GM18951 (cell line): ENCODE measurements around the gene NPPC.
"Not testable (repeated sequence)": the region's sequence is repeated elsewhere in the genome, so short reads cannot be mapped to it uniquely, and the experiment has no call there.

Experiments
- POLR2A ChIP-seq: IDR thresholded peaks from 4 replicates; pipeline ENCODE4 v1.6.1; 2011; ENCODE audit warnings: mild to moderate bottlenecking; ENCODE audit not compliant: insufficient read length, insufficient read depth; ENCODE audit errors: extremely low read depth
- in situ Hi-C: fragments of 300-500 bp; cut with MboI; formaldehyde crosslinking; loops from one replicate; pipeline ENCODE4 v1.12.0; 2022; ENCODE audit warnings: low sequenced_read_pairs, mixed read lengths, inconsistent platforms; ENCODE audit not compliant: unreplicated experiment

The NPPC gene

DNA sequence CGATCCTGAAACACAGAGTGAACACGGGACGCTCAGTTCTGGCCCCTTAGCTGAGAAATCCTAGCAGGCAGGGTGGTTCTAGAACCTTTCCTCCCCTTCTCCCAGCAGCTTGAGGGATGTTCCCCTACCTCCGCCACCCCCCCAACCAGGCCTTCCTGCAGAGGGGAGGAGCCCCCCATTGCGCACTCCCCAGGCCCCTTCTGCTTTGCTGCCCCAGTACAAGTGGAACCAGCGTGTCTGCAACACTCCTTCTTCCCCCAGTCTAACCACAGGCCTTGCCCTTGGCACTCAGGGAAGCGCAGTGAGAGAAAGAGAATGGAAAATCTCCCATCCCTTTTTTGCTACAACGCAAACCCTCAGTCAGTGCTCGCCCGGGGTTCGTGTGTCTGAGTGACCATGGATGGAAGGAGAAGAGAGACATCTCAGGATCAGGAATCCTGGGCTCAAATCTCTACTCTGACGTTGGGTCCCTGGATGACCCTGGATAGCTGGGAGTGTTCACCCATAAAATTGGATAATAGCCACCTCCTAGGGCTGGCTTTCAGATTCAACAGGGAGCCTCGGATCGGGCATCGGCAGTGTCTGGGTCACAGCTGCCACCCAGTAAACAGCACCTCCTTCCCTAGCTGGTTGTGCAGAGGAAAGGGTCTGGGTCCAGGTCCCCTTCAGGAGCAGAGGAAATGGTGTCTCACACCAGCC lies 3.7 kb downstream of the NPPC start:
- in situ Hi-C loops = no loop called here
- TF ChIP-seq POLR2A = no peak

- TF ChIP-seq POLR2A = no peak
- in situ Hi-C loops = no loop called here
These were observed 5.4 kb downstream of the NPPC start for GRCh38 chr2:231920795-231921194.

- in situ Hi-C loops = no loop called here
- TF ChIP-seq POLR2A = no peak
These were observed 5.8 kb downstream of the NPPC start for GRCh38 chr2:231920366-231920765.

DNA sequence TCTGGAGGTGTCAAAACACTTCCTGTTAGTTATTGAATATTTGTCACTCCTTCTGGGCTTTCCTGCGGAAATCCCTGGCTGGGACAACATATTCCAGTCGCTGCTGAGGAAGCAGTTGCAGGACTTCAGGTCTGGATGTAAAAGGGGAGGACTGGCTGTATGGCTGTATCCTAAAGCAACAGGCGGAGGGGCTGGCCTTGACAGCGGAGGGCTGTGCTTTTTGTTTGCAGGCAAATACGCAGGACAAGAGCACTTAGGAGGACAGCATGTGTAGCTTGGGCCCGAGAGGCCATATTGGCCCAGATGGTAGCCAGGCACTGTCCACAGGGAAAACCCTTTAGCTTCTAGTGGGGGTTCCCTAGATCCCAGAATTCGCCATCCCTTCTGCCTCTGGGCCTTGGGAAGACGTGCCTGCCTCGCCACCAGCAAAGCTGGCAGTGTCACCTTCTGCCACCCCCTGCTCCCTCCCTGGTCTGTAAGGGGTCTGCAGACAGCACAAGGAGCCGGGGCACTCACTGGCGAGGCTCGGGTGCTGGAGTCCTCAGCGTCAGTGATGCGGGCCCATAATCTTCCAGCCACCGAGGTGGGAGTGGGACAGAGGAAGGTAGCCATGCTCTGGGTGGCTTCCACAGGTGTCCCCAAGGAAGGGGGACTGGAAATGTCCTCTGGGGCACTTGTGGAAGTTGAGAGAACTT lies 6.7 kb downstream of the NPPC start:
- no peak for TF ChIP-seq POLR2A
- in situ Hi-C loops = no loop called here

DNA sequence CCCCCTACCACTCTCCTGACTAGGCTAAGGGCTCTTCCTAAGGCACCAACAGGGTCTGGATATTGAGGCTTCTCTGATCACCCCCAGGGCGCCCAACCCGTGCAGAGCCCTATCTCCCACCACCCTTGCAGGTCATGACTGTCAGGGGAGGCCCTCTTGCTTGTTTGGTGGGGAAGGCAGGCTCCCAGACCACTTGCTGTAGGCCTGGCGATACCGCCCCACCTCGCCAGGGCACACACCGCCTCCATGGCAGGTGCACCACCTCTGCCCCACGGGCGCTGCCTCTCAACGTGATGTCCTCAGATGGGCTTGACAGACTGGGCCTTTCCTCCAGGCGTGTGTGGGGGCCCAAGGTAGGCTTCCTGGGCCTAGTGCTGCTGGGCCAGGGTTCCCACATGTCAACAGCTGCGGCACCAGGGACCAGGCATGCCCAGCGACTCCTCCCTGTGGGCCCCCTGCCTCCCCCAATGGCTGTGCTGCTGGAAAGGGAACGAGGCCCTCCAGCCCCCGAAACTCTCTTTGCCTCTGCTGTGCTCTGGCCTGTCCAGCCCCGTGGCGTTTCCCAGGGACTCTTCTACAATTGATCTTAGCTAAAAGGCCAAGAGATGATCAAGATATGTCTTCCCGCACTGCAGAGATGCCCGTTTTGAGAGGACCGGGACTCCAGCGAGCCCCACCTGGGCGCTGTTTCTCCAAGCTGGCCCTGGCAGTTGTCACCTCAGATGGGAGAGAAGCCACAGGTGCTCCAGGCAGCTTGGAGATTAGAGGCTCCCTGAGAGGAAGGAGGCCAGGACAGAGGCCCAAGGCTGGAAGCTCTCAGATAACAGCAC lies 7.5 kb downstream of the NPPC start:
- no peak for TF ChIP-seq POLR2A
- in situ Hi-C loops = no loop called here

DNA sequence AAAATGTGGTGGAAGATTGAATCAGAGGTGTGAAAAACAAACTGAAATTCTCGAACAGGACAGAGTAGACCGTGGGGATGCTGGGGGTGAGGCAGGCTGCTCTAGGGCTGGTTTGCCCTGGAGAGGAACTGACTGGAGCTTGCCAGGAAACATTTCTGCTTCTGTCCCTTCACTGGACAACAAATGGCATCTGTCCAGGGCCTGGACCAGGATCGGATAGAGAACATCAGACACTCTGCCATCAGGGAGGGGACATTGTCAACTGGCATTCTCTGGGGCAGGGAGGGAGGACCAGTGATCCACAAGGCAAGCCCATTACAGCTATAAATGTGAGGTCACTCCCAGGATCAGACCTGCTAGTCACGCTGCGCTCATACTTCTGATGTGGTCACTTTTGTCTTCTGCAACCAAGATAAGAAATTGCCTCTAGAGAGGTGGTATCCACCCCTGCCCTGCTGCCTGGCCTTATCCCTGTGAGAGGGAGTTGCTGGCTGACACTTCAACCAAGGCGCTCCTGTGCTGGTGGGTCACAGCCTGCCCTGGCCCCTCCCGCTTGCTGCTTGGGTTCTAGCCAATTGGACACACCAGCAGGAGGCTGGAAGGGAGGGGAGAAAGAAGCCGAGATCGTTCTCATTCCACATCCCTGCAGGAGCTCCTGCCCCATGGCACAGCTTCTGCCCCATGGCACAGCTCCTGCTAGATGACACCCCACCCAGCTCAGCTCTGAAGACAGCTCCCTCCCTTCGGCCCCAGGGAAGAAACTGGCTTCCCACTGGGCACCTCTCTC lies 8.7 kb downstream of the NPPC start:
- TF ChIP-seq POLR2A = no peak
- in situ Hi-C loops = no loop called here

- TF ChIP-seq POLR2A = no peak
- in situ Hi-C loops = no loop called here
These were observed 12.0 kb downstream of the NPPC start for GRCh38 chr2:231914077-231914690.

DNA sequence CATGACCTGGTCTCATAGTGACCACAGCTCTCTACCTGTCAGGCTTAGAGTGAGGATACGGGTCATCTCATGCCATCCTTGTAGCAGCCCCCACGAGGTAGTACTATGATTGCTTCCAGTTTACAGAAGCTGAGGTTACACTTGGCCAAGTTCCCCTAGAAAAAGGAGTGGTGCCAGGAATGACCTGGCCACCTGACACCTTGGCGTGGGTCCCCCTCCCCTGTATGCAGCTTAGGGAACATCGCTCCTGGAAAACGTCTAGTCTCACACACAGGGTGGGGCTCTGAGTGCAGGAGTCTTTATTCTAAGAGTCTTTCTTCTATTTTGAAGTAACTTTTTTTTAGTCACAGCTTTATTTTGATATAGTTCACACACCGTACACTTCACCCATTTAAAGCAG lies 14.8 kb downstream of the NPPC start:
- in situ Hi-C loops = no loop called here
- no peak for TF ChIP-seq POLR2A

DNA sequence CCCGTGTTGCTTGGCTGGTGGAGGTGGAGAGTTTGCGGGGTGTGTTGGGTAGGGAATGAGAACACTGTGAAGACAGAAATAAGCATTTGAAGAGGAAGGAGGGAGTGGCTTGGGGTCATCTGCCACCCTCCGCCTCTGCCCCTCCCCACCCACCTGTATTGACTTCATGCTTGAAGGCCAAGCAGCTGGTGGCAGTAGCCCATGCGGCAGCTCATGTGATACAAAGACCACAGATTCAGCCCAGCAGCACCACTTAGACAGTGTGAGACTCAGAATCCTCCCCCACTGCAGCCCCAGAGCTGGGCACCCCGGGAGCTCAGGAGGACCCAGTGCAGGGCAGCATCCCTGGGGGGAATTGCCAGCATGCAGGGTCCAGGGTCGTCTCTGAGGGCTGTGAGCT lies 15.4 kb downstream of the NPPC start:
- TF ChIP-seq POLR2A = no peak
- in situ Hi-C loops = no loop called here

GRCh38 chr2:231910161-231910560 lies 16.0 kb downstream of the NPPC start:
- in situ Hi-C loops = not testable (repeated sequence)

GRCh38 chr2:231909631-231910030 lies 16.6 kb downstream of the NPPC start:
- no peak for TF ChIP-seq POLR2A
- in situ Hi-C loops = loop anchor here (10.0 kb wide), 1 partner anchor 525 kb away; no protein-coding TSS in a partner anchor

GRCh38 chr2:231908584-231908983 lies 17.6 kb downstream of the NPPC start:
- in situ Hi-C loops = loop anchor here (10.0 kb wide), 1 partner anchor 526 kb away; no protein-coding TSS in a partner anchor

DNA sequence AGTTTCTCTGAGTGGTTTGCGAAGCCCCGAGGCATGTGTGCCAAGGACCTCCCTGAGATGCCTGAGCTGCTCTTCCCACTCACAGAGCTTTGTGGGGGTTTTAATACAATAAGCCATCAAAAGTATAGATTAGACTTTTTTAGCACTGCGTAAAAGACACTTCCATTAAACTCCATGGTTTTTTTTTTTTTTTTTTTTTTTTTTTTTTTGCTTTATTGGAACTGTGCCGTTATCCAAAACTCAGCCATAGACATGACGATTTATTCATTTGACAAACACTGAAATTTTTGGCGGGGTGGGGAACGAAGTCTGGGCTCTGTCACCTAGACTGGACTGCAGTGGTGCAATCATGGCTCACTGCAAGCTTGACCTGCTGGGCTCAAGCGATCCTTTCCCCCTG lies 18.4 kb downstream of the NPPC start:
- no peak for TF ChIP-seq POLR2A
- in situ Hi-C loops = loop anchor here (10.0 kb wide), 1 partner anchor 527 kb away; no protein-coding TSS in a partner anchor

More at GRCh38 chr2:231908584-231908983, 17.6 kb downstream of the NPPC start:
- TF ChIP-seq POLR2A = no peak

- in situ Hi-C loops = loop anchor here (10.0 kb wide), 1 partner anchor 530 kb away; no protein-coding TSS in a partner anchor
- no peak for TF ChIP-seq POLR2A
These were observed 21.2 kb downstream of the NPPC start for GRCh38 chr2:231905026-231905425.
